Smooth muscle cell of the pulmonary artery (primary cell): Measurements from ENCODE around the gene PANX3. TPM values are rescaled to one million over a fixed set of nuclear protein-coding genes. Genes with fewer than 3 reads are reported as not detected.

Experiments used
- total RNA-seq: library from RNA; depleted of rRNA; stranded (reverse); fragments of >200 nt; gene quantifications from 2 replicates; pipeline ENCODE4 v1.2.3, GENCODE V29; 2014

The PANX3 gene, protein sequence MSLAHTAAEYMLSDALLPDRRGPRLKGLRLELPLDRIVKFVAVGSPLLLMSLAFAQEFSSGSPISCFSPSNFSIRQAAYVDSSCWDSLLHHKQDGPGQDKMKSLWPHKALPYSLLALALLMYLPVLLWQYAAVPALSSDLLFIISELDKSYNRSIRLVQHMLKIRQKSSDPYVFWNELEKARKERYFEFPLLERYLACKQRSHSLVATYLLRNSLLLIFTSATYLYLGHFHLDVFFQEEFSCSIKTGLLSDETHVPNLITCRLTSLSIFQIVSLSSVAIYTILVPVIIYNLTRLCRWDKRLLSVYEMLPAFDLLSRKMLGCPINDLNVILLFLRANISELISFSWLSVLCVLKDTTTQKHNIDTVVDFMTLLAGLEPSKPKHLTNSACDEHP
- not detected in 2 replicates for total RNA-seq

DNA sequence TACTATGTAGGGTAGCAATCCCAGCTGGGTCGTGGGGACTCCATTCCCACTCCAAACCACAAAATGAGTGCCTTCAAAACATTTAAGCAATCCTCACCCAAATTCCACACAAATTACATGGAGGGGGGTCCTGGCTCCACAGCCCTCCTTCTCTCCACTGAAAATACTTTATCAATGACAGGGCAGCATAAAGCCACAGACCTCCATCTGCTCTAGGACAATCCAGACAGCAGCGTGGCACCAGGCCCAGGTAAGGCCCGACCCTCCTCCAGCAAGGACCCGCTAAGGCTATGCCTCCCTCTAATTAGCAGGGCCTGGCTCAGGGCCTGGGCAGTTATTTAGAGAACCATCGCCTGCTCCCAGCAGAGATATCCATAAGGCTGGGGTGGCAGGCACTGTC is at the start of gene PANX3:
TSS of gene PANX3 (plus strand) at position 365 of the 400 bp plus-strand sequence. CDS start 129 bp downstream, outside the sequence.

DNA sequence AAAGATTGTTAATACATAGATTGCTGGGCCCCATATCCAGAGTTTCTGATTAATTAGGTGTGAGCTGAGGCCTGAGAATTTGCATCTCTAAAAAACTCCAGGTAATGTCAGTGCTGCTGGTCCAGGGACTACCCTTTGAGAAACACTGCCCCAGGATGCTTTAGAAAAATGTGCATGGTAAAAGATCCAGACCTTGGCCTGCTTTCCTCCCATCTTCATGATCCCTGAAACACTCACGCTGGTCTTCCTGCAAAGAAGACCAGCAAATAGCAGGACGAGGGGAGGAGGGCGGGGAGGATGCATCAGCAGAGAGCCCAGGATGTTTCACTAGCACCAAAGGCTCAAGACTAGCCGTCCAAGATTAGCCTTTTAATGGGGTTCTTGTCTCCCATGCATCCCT is 41.5 kb upstream of the PANX3 start, which contains the start of gene OR8A1:
TSS of gene OR8A1 (plus strand) at position 301 of the 400 bp plus-strand sequence. CDS start 123 bp downstream, outside the sequence.

DNA sequence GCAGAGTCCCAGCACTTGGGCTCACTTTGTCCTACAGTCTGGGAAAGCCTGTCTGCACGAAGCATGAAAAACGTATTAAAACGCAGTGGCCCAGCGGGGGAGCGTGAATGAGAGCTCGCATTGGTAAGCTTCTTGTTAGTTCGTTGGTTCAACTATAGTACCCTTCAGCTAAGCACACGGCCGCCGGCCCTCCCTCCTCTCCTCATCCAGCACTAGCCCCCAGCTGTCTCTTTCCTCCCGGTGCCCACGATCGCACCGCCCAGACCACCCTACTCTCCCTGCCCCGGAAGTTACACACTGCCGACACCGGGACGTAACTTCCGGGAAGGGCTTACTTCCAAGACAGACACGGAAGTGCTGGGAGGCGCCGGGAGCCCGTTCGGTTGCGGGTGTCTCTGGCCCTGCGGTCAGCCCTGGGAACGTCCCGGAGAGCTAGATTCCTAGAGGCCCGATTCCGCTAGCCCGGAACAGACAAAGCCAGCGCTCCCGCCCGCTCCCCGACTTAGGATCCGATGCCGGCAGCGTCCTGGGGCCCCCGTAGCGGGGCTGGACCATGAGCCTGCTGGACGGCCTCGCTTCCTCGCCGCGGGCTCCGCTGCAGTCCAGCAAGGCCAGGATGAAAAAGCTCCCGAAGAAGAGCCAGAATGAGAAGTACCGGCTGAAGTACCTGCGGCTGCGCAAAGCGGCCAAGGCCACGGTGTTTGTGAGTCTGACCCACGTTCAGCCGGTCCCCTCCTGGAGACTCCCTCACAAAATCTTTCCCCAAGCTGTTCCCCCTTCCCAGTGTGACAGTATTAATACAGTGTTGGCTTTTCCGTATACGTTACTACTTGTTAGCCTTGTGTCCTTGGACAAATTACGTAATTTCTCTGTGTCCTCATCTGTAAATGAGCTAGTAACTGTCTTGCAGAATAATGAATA is 11.6 kb downstream of the PANX3 start, which contains the start of gene TBRG1:
TSS of gene TBRG1 (plus strand) at position 334 of the 921 bp plus-strand sequence. CDS start at position 554, 220 bp downstream.

Other genes starting within 250 kb of the PANX3 start
- not detected in 2 replicates for gene OR8B2, start 226.9 kb upstream of the PANX3 start, total RNA-seq
- gene OR8B3, start 212.4 kb upstream of the PANX3 start, total RNA-seq, result not detected in 2 replicates
- gene OR8B4, start 186.6 kb upstream of the PANX3 start, total RNA-seq, result not detected in 2 replicates
- gene OR8B8, start 165.7 kb upstream of the PANX3 start, total RNA-seq, result not detected in 2 replicates
- not detected in 2 replicates for gene OR8B12, start 67.8 kb upstream of the PANX3 start, total RNA-seq
- gene OR8A1, start 41.4 kb upstream of the PANX3 start, total RNA-seq, result not detected in 2 replicates
- 30.6 and 34.8 TPM in 2 replicates for gene TBRG1, start 11.4 kb downstream of the PANX3 start, total RNA-seq
- 31.6 and 40.1 TPM in 2 replicates for gene SIAE, start 62.3 kb downstream of the PANX3 start, total RNA-seq
- 3.9 and 5.7 TPM in 2 replicates for gene SPA17, start 62.5 kb downstream of the PANX3 start, total RNA-seq
- 0.17 and 0.20 TPM in 2 replicates for gene NRGN, start 128.5 kb downstream of the PANX3 start, total RNA-seq
- gene VSIG2, start 140.8 kb downstream of the PANX3 start, total RNA-seq, result not detected in 2 replicates
- gene ESAM, start 150.9 kb downstream of the PANX3 start, total RNA-seq, result 2.9 and 5.5 TPM in 2 replicates
- gene MSANTD2, start 189.0 kb downstream of the PANX3 start, total RNA-seq, result 7.8 and 7.9 TPM in 2 replicates